Nephron progenitor cell (in vitro differentiated cells): ENCODE data around the gene SERPINI2.

ENCODE experiments used
- DNase-seq: peaks from one replicate; pipeline ENCODE4 v3.0.0; 2021
- H3K27ac Mint-ChIP-seq: 2 replicates; pipeline ENCODE4 v1.8.0; 2021; ENCODE audit warnings: mild to moderate bottlenecking, moderate library complexity, mixed read lengths
- H3K27me3 Mint-ChIP-seq: 2 replicates; pipeline ENCODE4 v1.8.0; 2021; ENCODE audit warnings: mild to moderate bottlenecking, low read depth, mixed read lengths; ENCODE audit not compliant: poor library complexity
- H3K36me3 Mint-ChIP-seq: 2 replicates; pipeline ENCODE4 v1.8.0; 2021; ENCODE audit warnings: low read depth, mixed read lengths
- H3K4me1 Mint-ChIP-seq: 2 replicates; pipeline ENCODE4 v1.8.0; 2021; ENCODE audit warnings: mixed read lengths
- H3K4me3 Mint-ChIP-seq: 2 replicates; pipeline ENCODE4 v1.8.0; 2021; ENCODE audit warnings: mild to moderate bottlenecking, moderate library complexity, mixed read lengths
- H3K9me3 Mint-ChIP-seq: 2 replicates; pipeline ENCODE4 v1.8.0; 2021; ENCODE audit warnings: mild to moderate bottlenecking, moderate library complexity, mixed read lengths
- TF ChIP-seq, protein P1 (sequence below): fragments of 200-600 bp; sonication (generic); IDR thresholded peaks from 2 replicates; pipeline ENCODE4 v1.5.0; 2021; ENCODE audit warnings: antibody characterized with exemption

Gene SERPINI2

DNA sequence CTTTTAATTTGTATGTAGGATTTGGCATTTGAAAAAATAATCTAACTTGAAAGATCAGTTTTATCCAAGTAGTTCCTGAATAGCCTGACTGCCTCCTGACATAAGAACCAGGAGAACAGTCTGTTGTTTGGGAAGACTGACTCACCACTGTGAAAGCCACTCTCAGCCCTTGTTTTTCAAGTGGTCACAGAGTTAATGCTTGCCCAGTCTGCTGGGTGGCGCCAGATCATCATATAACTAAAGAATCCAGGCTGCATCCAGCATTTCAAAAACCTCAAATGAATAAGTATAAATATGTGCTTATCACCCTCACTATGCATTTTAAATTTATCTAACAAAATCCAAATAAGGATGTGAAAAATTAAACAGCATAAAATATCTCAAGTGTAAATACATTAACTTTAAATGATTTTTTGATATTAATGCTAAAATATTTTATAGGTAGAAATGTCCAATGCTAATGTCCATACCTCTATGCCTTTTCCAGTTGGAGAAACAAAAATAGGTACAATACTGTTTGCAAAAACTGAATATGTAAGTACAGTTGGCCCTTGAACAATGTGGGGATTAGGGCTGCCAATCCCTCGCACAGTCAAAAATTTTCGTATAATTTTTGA is 66.9 kb downstream of the SERPINI2 start:
- no peaks in the 10 kb centered on the region for H3K4me1 Mint-ChIP-seq
- no peaks in the 10 kb centered on the region for H3K27me3 Mint-ChIP-seq
- DNase-seq = peak; percentile 38
- no peaks in the 10 kb centered on the region for H3K9me3 Mint-ChIP-seq
- no peak overlapping the region for H3K4me3 Mint-ChIP-seq
- H3K27ac Mint-ChIP-seq = no peak overlapping the region
- TF ChIP-seq, protein P1, sequence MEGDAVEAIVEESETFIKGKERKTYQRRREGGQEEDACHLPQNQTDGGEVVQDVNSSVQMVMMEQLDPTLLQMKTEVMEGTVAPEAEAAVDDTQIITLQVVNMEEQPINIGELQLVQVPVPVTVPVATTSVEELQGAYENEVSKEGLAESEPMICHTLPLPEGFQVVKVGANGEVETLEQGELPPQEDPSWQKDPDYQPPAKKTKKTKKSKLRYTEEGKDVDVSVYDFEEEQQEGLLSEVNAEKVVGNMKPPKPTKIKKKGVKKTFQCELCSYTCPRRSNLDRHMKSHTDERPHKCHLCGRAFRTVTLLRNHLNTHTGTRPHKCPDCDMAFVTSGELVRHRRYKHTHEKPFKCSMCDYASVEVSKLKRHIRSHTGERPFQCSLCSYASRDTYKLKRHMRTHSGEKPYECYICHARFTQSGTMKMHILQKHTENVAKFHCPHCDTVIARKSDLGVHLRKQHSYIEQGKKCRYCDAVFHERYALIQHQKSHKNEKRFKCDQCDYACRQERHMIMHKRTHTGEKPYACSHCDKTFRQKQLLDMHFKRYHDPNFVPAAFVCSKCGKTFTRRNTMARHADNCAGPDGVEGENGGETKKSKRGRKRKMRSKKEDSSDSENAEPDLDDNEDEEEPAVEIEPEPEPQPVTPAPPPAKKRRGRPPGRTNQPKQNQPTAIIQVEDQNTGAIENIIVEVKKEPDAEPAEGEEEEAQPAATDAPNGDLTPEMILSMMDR = peak; percentile 55
- H3K36me3 Mint-ChIP-seq = no peaks in the 10 kb centered on the region

DNA sequence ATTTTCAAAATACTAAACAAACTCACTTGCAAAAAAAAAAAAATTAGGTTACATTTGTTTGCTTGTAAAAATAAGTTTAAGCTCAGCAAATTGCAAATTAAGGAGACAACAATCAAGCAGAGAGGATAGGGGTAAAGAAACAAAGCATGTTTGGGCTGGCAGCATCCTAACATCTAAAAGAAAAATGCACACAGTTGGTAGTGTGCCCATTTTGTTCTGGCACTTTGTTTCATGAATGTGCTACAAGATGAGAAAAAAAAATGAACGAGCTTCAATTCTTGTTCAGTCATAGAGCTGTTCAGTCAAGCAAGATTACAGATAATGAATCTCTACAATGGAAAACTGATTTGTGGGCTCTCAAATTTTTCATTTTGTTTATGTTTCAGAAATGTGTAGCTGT is 76.0 kb downstream of the SERPINI2 start:
- H3K27ac Mint-ChIP-seq = no peak overlapping the region
- no peak overlapping the region for H3K4me3 Mint-ChIP-seq
- H3K9me3 Mint-ChIP-seq = no peaks in the 10 kb centered on the region
- no peaks in the 10 kb centered on the region for H3K36me3 Mint-ChIP-seq
- TF ChIP-seq, protein P1 = no peak
- no peak for DNase-seq
- no peaks in the 10 kb centered on the region for H3K27me3 Mint-ChIP-seq
- H3K4me1 Mint-ChIP-seq = no peaks in the 10 kb centered on the region

DNA sequence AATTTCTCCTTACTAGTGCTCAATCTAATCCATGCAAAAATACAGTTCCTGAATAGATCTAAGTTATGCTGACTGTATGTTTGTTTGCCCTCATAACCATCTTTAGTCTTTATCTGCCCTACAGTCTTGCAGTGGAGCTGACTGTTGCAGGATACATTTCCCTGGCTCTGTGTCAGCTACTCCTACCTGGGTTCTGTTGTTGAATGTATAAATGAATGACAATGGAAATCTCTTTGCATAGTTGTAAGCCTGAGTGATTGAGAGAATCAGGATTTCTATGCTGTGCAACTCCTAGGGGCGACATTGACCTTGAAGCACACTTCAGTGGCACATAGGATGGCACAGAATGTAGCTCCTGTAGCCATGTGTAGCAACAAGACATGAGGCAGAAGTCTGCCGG is 77.8 kb downstream of the SERPINI2 start:
- Mint-ChIP-seq H3K4me1 (no peaks in the 10 kb centered on the region), H3K9me3 (no peaks in the 10 kb centered on the region), H3K27me3 (no peaks in the 10 kb centered on the region), H3K36me3 (no peaks in the 10 kb centered on the region), H3K27ac (no peak overlapping the region), H3K4me3 (no peak overlapping the region)
- TF ChIP-seq, protein P1 = no peak
- no peak for DNase-seq

DNA sequence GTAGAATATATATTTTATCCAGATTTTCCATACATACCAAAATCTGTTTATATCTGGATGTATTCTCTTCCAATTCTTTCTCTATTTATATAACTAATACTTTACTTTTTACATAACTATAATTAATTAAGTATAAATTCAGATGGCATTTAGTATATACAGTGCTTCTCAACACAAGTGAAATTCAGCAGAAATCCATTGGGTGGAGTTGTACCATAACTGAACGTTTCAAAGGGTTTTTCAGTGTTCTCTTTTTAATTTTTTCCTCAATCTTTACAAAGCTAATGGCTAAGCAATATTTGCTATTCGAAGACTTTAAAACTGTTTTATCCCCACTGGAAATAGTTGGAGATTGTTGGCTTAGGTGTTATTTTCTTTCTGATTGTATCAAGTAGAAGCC is 79.8 kb downstream of the SERPINI2 start:
- Mint-ChIP-seq H3K4me3 (no peak overlapping the region), H3K36me3 (no peaks in the 10 kb centered on the region), H3K4me1 (no peaks in the 10 kb centered on the region), H3K27ac (no peak overlapping the region), H3K9me3 (no peaks in the 10 kb centered on the region), H3K27me3 (no peaks in the 10 kb centered on the region)
- DNase-seq = no peak
- TF ChIP-seq, protein P1 = no peak
